GM12801 (cell line): ENCODE measurements around the gene VPS13C.

Experiments
- CTCF ChIP-seq: IDR thresholded peaks from one replicate; pipeline ENCODE4 v1.5.1; 2011; ENCODE audit warnings: control low read depth; ENCODE audit not compliant: insufficient read length; ENCODE audit errors: extremely low read depth

The VPS13C gene

GRCh38 chr15:61822511-61822910 is 237.7 kb downstream of the VPS13C start:
- TF ChIP-seq CTCF: no peak

- TF ChIP-seq CTCF: no peak
These were observed 239.3 kb downstream of the VPS13C start for GRCh38 chr15:61820951-61821350.

GRCh38 chr15:61820212-61820611 is 240.0 kb downstream of the VPS13C start:
- TF ChIP-seq CTCF: no peak

- no peak for TF ChIP-seq CTCF
These were observed 240.9 kb downstream of the VPS13C start for GRCh38 chr15:61819386-61819785.

- TF ChIP-seq CTCF: no peak
These were observed 241.4 kb downstream of the VPS13C start for GRCh38 chr15:61818801-61819200.

GRCh38 chr15:61816856-61817255 is 243.4 kb downstream of the VPS13C start:
- TF ChIP-seq CTCF: no peak

GRCh38 chr15:61815356-61816083 is 244.7 kb downstream of the VPS13C start:
- no peak for TF ChIP-seq CTCF
